HG02938 (cell line): ENCODE results near the gene DEAF1.
A peak's percentile ranks its signal among the peaks of the same experiment; 100 is the strongest.

Source experiments
- ATAC-seq: cut with Tn5 transposase; IDR thresholded peaks from one replicate; pipeline ENCODE4 v1.9.1; 2021; ENCODE audit warnings: mild to moderate bottlenecking, moderate library complexity; ENCODE audit not compliant: unreplicated experiment

The DEAF1 gene

GRCh38 chr11:625636-626268 lies 69.3 kb downstream of the DEAF1 start:
- no peak for ATAC-seq

DNA sequence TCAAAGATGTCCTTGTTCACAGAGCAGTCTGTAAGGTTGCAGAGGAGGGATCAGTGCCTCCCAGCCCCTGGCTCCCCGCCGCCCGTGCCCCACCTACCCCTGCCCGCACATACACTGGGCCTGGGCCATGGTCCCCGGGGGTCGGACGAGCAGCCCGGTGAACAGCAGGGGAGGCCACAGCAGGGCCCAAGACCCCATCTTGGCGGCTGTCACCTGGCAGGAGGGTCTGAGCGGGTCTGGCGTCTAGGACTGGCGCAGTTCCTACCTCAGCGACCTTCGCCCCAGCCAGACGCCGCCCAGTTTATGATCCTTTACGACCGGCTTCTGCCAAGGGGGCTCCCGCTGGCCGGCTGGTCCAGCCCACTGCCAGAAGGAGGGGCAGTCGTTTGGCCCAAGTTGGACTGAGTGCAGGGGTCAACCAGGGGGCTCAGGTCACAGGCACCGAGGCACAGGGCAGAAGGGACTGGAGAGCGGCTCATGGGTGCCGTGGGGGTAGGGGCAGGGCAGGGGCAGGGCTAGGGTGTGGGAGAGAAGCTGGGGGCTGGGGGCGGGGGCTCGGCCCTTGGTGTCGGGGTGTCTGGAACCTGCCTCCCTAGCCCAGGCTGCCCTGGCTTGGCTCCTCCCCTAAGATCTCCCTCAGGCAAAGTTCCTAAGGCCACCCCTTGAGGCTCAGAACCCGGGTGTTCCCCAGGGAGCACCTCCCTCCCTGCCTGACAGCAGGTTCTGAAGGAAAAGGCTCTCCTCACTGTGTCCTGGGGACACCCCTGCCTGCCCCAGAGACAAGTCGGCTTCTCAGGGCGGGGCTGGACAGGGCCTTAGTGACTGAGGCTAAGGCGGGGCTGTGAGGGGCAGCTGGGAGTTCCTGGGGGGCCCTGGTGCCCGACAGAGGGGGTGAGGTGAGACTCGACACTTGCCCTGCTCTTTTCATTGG lies 70.1 kb downstream of the DEAF1 start, which contains the start of gene CDHR5:
TSS of gene CDHR5 (minus strand) at position 251 of the 931 bp plus-strand sequence. CDS start at position 198, 53 bp downstream.
- no peak for ATAC-seq

- ATAC-seq, result no peak
Measured at GRCh38 chr11:623999-624704, 70.9 kb downstream of the DEAF1 start.

DNA sequence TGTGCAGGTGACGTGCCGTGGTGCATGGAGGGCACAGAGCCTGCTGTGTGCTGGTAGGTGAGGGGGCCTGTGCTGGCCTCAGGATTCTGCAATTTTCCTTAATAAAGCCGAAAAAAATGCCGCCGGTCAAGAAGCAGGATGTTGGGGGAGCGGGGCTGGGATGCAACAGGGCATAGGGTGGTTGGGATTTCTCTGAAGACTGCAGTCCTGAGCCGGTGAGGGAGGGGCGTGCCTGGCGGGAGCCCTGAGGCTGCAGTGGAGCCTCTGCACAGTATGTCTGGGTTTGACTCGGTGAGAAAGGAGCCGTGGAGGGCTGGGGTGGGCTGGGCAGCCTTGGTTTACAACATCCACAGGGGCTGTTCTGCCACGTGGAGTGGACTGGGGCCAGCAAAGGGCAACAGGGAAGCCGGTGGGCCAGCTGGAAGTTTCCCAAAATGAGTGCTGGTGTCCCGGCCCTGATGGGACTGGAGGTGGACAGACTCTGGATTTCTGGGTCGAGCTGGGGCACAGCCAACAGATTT lies 71.6 kb downstream of the DEAF1 start:
- no peak for ATAC-seq

DNA sequence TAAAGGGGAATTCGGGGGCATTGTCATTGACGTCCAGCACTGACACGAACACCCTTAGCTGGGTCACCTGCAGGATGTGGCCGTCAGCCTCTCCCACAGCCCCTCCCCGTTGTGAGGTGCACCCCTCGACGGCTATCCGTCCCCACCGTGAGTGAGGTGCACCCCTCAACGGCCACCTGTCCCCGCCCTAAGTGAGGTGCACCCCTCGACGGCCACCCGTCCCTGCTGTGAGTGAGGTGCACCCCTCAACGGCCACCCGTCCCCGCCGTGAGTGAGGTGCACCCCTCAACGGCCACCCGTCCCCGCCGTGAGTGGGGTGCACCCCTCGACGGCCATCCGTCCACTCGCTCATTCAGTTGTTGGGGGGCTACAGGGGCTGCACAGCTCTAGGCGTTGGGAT lies 73.2 kb downstream of the DEAF1 start:
- no peak for ATAC-seq

- no peak for ATAC-seq
Measured at GRCh38 chr11:620935-621814, 73.8 kb downstream of the DEAF1 start.

GRCh38 chr11:620201-620600 lies 74.8 kb downstream of the DEAF1 start:
- no peak for ATAC-seq

DNA sequence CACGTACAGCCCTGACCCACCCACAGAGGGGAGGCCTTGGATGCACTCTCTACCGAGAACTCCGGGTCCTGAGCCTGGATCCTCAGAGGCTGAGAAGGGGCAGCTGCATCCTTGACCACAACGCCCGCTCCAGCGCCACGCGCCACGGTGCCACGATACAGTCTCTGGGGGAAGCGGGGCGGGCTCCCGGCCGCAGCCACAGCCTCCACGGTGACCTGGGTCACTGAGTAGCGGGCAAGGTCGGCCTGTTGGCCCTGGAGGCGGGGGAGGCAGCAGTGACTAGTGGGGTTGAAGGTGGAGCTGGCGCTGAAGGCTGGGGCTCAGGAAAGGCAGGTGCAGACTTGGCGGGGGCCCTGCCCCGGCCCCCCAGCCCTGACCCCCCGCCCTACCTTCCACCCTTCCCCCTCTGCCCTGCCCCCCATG lies 75.4 kb downstream of the DEAF1 start:
- no peak for ATAC-seq

GRCh38 chr11:618856-619627 lies 76.0 kb downstream of the DEAF1 start:
- no peak for ATAC-seq

DNA sequence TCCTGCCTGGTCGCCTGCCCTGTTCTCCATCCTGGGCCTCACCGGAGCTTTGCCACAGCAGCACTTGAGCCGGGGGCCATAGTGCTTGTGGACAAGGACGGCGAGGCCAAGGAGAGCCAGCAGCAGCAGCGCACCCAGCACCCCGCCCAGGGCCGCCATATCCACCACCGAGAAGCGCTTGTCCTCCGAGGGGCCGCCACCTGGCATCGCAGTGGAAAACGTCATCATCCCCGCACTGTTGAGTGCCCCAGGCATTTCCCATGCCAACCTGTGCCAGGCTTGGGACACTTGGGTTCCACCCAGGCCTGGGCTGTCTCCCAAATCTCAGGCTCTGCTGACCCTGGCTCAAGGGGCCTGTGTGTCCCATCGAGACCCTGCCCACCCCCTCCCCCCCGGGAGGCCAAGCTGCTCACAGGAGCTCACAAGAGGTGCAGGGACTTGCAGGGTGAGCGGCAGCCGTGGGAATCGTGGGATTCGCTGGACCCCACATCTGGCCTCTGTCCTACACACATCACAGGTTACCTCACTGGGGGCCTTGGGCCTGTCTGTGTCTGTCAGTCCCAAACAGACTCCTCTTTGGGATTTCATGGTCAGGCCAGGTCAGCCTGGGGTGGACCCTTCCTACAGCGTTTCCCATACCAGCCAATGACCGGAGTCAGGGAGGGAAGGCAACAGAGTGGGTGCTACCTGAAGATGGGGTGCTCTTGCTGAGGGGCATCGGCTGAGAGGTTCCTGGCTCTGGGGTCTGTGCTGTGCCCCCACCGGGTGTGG lies 76.9 kb downstream of the DEAF1 start:
- ATAC-seq, result no peak

- no peak for ATAC-seq
Measured at GRCh38 chr11:617199-617911, 77.7 kb downstream of the DEAF1 start.

GRCh38 chr11:616320-617198 lies 78.5 kb downstream of the DEAF1 start:
- ATAC-seq, result no peak

DNA sequence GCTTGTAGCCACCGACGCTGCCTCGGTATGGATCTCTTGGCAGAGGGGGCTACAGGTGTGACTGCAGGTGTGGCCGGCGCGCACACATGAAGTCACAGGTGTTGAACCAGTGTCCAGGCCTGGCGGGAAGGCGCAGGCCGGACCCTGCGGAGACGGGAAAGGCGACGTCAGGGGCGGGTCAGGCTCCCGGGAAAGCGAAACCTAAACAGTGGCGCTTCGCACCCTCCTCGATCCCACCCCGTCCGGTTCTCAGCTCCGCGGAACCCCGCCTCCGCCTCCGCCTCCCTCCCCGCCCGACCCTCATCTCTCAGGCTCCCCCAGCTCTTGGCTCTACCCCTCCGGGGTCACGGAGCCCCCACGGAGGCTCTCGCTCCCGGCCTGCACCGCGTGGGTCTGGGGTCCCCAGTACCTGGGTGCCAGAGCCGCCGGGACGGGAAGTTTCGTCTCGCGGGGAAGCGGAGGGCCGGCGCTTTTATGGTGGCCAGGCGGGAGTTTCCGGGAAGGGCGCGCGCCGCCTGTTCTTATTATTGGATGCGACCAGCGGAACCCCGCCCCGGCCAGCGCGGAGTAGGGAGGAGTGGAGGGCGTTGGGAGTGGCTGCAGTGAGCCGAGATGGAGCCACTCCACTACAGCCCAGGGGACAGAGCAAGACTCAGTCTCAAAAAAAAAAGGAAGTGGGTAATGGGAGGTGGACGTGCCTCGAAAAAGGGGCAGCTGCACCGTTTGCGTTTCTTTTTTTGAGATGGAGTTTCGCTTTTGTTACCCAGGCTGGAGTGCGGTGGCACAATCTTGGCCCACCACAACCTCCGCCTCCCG lies 79.3 kb downstream of the DEAF1 start, which contains the start of gene IRF7:
TSS of gene IRF7 (minus strand) at position 447 of the 816 bp plus-strand sequence. CDS start 586 bp downstream, outside the sequence.
- peak; percentile 77 for ATAC-seq

DNA sequence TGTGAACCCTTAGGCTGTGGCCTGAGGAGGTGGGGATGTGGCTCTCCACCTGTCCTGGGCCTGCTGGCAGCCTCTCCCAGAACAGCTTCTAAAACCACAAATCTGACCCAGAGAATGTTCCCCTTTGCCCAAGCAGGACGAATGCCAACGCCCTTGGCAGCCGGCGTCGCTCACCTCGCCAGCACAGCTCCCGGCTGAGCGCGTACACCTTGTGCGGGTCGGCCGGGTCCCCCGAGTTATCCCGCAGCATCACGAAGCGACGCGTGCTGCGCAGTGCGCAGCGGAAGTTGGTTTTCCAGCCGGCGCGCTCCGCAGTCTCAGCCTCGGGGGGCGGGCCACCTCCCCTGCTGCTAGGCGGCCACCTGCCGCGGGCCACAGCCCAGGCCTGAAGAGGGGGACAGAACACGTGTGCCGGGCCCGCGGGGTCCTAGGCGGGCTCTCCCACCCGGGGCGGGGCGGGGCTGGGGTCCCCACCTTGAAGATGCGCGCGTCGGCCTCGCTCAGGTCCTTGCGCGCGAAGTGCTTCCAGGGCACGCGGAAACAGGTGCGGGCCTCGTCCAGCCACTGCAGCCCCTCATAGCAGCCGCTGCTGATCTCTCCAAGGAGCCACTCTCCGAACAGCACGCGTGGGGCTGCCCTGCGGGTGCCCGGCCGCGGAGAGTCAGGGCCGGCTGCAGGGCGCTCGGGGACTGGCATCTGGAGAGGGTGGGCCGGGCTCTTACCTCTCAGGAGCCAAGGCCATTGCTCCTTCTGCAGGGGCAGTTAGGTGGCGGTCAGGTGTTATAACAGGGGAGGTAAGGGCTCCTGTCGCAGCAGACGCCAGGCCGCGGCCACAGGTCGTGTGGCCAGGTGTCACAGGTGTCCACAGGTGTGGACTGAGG lies 80.2 kb downstream of the DEAF1 start:
- no peak for ATAC-seq

DNA sequence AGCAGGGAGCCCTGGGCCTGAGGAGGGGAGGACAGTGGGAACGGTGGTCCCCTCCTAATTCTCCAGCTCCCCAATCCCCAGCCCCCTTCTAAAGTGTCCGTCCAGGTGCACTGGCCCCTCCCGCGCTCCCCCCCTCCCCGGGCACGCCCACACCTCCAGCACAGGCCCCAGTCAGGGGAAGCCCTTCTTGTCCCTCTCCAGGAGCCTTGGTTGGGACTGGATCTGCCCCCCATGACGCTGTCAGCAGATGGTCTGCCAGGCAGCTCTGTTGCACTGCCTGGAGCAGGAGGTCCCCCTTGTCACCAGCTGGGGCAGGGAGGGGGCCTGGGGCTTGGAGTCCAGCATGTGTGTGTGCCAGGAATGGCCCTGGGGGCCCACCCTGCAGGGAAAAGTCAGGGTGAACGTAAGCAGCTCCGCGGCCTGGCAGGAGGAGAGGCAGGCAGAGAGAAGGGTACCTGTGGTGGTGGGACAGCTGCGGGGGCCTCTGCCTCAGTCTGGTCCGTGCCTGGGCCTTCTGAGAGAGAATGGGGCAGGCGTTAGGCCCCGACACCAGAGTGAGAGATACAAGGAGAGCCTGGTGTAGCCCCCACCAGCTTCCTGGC lies 80.9 kb downstream of the DEAF1 start:
- no peak for ATAC-seq
